MV-4-11 (cell line): Measurements from ENCODE around the gene CNPPD1.

Experiments
- DNase-seq: peaks from one replicate; lab custom pipeline; 2025; lab: John Stamatoyannopoulos, UW

Gene CNPPD1

DNA sequence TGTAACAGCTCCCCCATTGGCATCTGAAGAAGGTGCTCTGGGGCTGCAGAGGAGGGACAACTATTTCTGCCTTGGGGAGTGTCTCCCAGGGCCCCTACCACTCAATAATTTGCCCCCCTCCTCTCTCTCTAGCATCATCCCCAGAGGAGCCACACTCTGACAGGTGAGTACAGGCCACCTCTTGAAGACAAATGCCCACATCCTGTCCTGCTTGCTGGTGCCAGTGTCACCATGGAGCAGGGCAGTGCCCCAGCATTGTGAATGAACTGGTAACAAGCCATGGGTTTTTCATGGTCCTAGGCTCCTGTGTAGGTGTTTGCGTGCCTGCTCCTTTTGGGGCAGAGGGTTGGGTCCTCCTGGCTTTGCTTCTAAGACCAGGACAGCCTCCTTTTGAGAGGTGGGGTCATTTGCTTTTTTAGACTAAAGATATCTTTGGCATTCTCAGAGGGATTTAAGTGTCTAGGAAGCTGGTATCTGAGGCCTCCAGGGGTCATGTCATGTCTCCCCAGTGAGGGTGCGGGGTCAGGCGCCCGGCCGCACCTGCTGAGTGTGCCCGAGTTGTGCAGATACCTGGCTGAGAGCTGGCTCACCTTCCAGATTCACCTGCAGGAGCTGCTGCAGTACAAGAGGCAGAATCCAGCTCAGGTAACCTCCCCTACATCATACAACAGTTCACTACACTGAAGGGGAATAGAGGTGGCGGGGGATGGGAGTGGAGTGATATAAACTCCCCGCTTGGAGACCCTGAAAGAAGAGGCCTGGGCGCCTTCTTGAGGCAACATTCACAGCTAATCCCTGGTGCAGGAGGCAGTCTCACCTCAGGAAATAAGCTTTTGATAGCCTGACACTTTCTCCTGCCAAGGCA lies 3.1 kb upstream of the CNPPD1 start:
- DNase-seq = no peak

DNA sequence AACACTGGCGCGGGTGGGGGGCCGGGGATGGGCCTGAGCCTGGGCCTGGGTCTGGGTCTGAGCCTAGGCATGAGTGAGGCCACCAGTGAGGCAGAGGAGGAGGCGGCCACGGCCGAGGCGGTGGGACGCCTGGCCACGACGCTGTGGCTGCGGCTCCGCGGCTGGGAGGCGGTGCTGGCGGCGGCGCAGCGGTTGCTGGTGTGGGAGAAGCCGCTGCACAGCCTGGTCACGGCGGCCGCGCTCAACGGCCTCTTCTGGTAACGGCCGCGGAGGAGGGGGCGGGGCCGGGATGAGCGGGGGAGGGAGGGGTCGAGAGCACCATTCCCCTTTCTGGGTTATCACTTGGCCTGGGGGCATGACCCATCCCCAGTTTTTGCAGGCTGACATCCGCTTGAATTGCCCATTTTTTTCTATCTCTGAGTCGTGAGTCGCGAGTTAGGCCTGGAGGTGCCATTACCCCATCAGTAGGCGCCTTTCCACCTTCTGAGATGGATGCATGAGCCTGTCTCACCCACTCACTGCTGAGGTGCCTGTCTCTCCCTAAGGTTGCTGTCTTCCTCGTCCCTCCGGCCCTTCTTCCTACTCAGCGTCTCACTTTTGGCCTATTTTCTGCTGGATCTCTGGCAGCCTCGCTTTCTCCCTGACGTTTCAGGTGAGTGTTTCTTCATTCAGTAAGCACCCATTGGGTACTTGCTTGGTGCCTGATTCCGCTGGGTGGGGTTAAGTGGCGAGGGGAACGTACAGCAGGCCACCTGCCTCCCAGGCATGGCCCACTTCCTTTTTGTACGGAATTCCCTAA lies 1.9 kb upstream of the CNPPD1 start:
- no peak for DNase-seq

DNA sequence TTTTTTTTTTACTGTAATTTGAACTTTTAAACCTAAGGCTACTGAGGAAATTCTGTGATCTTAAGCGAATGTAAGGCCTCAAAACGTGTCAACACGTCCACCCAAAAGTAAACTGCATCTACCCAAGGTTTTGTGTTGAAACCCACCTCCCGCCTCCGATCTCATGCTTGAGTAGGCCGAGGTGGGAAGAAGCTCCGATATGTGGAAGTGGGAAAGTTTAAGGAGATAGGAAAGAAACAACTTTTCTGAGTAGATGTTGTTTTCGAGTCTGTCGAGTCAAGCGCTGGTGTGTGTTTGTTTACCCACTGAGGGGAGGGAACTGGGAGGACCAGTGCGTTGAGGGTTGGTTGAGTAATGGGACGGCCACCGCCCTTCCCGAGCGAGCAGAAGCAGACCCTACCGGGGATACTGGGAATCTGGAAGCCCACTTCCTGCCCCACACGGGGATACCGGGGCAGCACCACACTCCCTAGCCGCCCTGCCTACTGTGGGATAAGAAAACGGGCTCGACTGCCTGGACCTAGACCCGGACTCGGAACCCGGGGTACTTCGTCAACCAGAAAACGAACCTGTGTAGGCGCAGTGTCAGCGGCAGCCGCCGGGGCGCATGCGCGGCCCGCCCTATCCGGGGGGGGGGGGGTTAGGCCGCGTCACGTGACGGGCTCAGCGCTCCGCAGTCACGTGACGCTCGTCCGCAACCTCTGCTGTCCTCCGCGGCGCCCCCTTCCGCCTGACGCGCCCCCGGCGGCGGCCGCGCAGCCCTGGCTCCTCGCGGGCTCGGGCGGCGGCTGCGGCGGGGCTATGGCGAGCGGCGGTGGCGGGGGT lies 1.0 kb upstream of the CNPPD1 start, which contains the start of gene RETREG2:
RETREG2 (plus strand) TSS at position 724 of the 825 bp plus-strand sequence; CDS start at position 802, 78 bp downstream.
- DNase-seq = peak; percentile 87

DNA sequence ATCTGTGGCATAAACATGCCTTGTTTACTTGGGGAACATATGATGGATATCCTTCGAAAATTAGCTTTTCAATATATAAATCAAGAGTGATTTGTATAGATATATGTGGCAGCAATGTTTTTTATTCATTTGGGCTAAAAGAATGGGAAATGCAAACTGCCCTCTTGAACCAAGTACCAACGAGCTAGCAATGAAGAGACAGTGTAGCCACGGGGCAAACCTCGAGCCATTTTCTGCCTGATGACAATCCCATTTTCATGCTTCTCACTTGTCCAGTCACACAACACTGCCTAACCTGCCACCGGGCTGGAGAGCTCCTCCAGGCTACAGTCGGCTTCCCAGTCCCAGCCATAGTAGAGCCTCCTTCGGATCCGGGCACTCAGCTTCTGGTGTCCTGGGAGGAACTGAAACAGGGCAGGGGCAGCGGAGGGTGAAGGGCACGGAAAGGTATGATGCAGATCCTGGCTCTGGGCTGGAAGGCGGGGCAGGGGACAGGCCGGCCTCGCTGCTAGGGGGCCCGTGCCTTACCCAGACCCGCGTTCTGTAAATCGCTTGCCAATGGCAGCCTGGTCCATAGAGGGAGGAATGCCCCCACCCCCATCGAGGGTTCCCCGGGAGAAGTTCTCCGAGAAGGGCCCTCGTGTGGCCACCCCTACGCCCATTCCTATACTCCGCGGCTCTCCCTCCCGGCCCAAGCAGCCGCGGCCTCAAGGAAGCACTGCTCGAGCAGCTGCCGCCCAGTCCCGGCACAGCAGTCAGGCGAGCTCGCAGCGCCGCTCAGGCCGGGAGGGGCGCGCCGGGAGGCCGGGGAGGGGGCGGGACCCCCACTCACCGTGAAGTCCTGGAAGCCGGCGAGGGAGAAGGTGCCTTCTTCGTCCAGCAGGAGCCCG lies 552 bp downstream of the CNPPD1 start:
- DNase-seq = peak; percentile 52

DNA sequence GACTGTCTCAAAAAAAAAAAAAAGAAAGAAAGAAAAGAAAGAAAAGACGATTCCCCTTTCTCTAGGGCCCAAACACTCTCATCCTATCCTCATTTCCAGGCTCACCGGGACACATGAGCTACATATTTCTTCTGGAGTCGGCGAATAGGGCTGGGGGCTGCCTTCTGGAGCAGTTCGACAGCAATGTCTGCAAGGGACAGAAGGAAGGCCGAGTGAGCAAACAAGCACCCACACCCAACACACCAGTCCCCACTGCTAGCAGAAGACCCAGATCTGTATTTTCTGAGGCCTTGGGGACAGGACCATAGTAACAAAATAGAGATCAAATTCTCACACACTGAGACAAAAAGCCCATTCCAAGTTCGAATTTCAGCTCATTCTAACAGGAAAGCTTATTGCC lies 1.2 kb downstream of the CNPPD1 start:
- no peak for DNase-seq

DNA sequence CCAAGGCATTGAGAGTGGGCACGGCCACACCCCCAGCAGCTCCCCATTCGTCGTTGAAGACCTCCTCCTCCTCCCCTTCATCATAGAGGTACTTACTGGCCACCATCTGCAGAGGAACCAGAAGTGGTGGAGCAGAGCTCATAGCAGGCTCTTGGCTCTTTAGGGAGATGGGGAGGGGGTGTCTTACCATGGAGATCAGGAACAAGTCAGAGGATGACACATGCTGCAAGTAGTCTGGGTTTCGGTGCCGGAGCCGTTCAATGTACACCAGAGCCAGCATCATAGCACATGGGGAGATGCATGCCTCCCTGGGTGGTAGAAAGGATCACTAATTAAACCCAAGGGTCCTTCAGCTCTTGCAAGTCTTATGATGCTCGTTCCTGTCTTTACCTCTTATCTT lies 1.9 kb downstream of the CNPPD1 start:
- no peak for DNase-seq

DNA sequence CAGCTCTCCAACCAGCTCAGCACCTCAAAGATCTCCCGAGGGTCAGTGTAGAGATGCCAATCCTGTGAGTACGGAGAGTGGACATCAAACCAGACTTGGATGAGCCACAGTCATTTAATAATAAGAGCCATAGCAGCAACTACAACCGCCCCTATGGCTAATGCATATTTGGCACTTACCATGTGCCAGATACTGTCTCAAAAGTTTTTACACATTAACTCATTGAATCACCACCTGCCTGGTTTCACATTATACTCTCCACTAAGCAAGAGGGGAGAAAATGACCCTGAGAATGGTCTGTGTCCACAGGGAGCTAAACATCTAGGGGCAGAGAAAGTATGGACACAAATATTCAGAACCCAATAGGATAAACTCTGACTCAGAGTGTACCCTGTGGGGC lies 2.6 kb downstream of the CNPPD1 start:
- no peak for DNase-seq

DNA sequence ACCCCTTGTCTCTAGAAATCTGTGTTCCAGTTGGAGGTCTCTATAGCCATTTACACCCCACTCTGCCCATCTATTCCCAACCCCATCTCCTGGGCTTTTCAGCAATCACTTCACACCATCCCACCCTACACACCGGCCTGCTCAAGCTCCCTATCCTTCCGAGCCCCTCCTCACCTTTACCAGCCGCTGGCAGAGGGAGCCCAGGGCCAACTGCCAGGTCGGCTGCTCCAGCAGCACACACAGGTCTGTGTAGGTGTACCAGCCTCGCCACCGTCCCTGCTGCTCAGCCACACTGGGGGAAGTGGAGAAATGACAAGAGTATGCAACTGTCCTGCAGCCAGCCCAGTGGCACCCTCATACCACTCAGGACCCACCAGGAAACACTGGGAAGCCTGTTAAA lies 3.5 kb downstream of the CNPPD1 start:
- no peak for DNase-seq

DNA sequence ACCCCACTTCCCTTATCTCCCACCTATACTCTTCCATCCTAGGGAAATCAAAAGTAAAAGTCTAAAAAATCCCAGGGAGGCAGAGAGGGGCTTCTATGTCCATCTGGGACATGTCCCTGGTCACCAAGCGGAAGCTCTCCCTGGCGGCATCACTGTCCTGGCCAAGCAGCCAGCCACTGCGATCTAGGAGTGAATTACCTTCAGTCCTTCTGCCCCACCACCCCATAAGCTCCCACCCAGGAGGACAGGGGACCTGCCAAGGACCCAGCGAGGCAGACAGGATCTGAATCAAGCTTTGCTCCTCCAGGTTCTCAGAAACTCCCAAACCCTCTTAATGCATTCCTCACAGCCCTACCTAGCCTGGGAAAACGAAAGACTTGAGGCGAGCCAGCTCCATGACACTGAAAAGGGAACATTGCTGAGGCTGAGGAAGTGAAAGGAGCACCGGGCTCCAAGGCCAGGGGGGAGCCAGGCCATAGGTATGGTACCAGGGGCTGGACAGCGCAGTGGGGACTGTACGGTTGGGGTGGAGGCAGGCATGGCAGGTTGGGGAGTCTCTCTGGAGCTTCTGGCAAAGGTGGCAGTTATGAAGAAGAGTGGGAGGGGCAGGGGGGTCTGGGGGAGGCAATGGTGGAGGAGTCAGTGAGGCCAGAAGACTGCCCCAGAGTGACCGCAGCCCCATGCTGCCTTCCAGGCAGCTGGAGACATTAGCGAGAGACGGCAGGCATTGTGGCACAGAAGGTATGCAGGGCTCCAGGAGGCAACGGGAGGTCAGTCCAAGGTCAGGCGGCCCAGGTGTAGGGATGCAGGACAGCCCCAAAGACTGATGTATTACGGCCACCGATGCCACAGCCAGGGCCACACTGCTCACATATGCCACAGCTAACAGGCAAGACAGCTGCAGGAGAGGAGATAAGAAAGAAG lies 4.2 kb downstream of the CNPPD1 start:
- DNase-seq = no peak

DNA sequence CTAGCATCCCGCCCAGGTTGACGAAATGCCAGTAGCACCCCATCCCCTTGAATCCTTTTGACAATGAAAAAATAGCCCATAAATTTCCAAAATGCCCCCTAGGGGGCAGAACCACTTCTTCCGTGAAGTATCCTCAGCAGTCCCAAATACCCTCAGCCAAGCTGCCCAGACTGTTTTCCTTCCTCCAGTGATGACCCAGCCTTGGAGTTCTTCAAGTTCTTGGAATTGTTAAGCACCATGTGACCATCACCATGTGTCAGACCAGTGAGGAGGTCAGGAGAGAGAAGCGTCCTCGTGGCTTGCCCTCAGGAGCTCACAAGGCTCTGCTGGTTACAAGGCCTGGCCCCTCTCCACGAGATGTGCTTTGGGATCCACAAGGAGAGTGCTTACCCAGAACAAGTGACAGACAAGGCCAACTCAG lies 5.5 kb downstream of the CNPPD1 start:
- DNase-seq = peak; percentile 30

DNA sequence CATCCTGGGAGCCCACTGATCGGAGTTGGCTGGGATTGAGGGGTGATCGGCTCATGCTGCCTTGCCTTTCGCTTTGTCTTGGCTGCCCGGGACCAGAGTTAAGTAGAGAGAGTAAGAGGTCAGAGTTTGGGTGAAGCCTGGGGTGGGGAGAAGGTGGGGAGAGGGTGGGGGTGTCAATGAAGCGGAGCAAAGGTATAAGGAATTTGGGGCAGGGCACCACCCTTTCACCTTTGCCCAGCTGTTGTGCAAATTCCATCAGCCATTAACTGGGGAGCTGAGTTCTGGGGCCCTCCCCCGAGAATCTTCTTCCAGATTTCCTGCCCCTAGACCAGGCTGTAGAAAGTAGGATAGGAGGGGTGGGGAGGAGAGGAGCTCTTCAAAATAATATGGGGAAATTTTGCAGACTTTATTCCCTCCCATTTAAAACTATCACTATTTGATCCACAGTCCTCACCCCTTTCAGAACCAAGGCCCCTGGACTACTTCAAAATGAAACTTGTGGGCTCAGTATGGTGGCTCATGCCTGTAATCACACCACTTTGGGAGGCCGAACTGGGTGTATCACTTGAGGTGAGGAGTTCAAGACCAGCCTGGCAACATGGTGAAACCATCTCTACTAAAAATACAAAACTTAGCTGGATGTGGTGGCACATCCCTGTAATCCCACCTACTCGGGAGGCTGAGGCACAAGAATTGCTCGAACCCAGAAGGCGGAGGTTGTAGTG lies 6.6 kb downstream of the CNPPD1 start, which contains the start of gene SLC23A3:
SLC23A3 (minus strand) TSS at position 100 of the 725 bp plus-strand sequence; CDS start at position 55, 45 bp downstream.
- DNase-seq = no peak

DNA sequence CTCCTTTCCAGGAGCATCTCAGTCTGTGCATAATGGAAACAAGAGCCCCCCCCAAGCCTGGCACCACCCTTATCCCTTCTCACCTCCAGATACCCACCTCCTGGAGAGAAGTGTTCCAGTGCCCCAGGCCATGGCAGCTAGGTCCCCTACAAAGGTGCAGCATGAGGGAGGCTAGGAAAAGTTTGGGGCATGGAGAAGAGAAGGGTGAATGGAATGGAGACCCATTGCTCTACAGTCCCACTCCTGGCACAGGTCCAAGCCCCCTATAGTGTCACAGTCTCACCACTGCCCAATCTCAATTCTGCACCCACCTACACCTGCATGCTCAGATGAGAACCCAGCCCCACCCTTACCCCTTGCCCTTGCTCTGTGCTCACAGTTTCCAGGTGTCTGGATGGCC lies 7.8 kb downstream of the CNPPD1 start:
- no peak for DNase-seq

DNA sequence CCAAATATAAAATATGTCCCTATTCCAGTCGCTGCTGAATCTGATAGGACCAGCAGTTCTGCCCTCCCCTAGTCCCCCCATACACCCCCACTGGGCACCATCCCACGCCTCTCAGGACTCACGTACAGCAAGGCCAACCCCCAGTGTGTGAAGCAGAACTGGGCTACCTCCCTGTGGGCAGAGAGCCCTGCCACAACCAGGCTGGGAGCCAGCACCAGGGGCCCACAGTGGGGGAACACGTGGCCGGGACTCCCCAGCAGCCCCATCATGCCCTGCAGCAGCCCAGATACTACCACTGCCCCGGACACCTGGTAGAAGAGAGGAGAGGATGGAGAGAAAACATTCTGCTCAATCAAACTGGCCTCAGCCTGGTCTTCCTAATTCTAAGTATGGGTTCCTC lies 8.2 kb downstream of the CNPPD1 start:
- no peak for DNase-seq

DNA sequence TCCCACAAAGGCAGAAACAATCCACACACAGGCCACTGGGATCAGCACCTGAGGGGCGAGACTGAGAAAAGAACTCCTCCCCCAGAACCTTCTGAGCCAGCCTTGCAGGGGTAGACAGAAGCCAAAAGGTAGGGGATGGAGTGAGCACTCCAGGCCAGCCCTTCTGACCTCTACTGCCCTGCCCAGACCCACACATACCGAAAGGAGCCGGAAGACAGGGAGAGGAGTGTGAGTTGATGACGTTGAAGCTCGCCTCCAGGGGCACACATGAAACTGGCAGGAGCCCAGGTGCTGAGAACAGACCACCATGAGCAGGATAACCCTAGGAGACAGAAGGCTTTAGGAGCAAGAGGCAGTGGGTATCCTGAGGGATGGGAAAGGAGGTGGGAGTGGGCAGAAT lies 8.7 kb downstream of the CNPPD1 start:
- DNase-seq = no peak

DNA sequence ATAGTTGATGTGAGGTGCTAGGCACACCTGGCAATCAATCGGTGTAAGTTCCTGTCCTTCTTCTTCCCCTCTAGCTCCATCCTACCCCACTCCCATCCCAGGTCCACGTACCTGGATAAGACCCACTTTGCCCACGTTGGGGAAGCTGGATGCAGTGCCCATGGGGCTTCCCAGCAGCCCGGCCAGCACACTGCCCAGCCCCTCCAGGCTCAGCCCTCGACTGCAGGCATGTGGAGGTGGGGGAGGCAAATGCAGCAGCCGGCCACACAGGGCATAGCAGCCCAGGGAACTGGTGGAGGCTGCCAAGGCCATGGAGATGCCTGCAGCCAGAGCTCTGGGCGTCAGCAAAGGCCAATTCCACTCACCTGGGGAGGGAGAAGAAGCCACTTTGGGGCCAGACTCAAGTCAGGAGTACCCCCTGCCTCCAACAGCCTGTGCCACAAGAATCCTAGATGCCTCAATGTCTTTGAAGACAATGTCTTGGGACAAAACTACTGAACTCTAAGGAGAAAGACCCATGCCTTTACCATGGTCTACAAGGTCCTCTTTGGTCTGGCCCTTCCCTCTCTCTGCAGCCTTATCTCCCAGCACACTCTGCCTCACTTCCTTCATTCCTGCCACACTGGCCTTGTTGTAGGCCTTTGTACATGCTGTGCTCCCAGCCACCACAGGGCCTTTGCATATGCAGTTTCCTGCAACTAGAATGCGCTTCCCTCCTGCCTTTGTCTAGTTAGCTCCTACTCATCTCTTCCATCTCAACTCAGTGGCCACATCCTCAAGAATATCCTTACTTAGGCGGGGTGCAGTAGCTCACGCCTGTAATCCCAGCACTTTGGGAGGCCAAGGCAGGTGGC lies 11.4 kb downstream of the CNPPD1 start:
- DNase-seq = no peak

DNA sequence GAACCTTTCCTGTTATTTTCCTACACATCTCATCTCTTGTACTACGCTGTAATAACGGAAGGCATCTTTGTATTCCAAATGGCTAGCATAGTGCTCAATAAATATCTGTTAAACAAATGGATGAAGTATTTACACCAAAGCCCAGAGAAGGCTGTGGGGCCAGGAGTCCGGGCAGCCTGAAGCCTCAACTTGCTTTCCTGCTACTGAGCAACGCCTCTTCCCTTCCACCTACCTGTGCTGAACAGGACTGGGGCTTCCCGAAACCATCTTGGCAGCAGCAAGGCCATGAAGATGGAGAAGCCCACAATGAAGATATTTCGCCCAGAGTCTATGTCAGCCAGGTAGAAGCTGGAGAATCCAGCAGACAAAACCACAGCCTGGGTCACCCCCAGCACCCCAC lies 13.6 kb downstream of the CNPPD1 start:
- DNase-seq = no peak

DNA sequence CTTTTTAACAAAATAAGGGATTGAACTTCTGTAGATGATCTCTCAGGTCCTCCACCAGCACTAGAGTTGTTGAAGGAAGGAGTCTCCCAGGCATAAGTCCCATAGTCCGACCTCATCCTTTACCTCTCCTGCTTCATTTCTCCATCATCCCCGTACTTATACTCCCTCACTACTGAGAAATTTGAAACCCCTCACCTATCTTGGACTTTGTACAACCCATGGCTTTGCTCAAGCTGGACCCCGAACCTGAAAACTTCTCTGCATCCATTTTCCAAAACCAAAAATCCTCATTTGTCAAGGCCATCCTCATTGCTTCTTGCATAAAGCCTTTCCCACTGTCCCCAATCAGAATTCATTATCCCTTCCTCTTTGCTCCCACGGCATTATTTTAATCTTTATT lies 15.6 kb downstream of the CNPPD1 start:
- DNase-seq = no peak
